A673 (cell line): Measurements from ENCODE around the gene USP10. TPM values are rescaled to one million over a fixed set of nuclear protein-coding genes. Genes with fewer than 3 reads are reported as not detected.
A peak's percentile ranks its signal among the peaks of the same experiment; 100 is the strongest.

Experiments
- Bru-seq: library from RNA; stranded (reverse); fragments of 400-500 nt; gene quantifications from one replicate; lab custom pipeline; 2021; lab: Mats Ljungman, UMichigan
- BruChase-seq, 2 experiments: library from RNA; stranded (reverse); fragments of 400-500 nt; gene quantifications; one replicate each; lab custom pipeline; 2021; lab: Mats Ljungman, UMichigan
- BruUV-seq: library from RNA; stranded (reverse); fragments of 400-500 nt; replicated peaks from 2 replicates; lab custom pipeline; 2021; lab: Mats Ljungman, UMichigan
- CTCF ChIA-PET: fragments of 300-600 bp; sonication (Branson Sonifier 250); formaldehyde crosslinking; loops from one replicate; lab custom pipeline; 2022; ENCODE audit warnings: antibody characterized with exemption; lab: Charles Lee
- POLR2A ChIA-PET: fragments of 300-600 bp; sonication (Branson Sonifier 250); formaldehyde crosslinking; loops from one replicate; lab custom pipeline; 2022; ENCODE audit warnings: antibody characterized with exemption; ENCODE audit not compliant: low non-redundant PET; lab: Charles Lee
- DNase-seq: peaks from one replicate; pipeline ENCODE4 v3.0.0-alpha.2; 2015; ENCODE audit warnings: low spot score
- H3K27ac ChIP-seq: fragments of 200-600 bp; sonication (generic); 2 replicates; pipeline ENCODE4 v1.5.1; 2016; ENCODE audit warnings: mixed run types, low read depth, mild to moderate bottlenecking, mixed read lengths, antibody characterized with exemption, low read length; ENCODE audit not compliant: poor library complexity, severe bottlenecking
- H3K27me3 ChIP-seq: fragments of 200-600 bp; sonication (generic); replicated peaks from 2 replicates; pipeline ENCODE4 v1.6.1; 2017; ENCODE audit warnings: mixed run types, low read depth, mild to moderate bottlenecking, mixed read lengths, antibody characterized with exemption, low read length; ENCODE audit not compliant: insufficient read depth, poor library complexity
- H3K36me3 ChIP-seq: fragments of 200-600 bp; sonication (generic); 2 replicates; pipeline ENCODE4 v1.6.1; 2016; ENCODE audit warnings: mixed run types, mild to moderate bottlenecking, mixed read lengths, antibody characterized with exemption, low read length; ENCODE audit not compliant: insufficient read depth, poor library complexity, severe bottlenecking
- H3K4me1 ChIP-seq: fragments of 200-600 bp; sonication (generic); 2 replicates; pipeline ENCODE4 v1.6.1; 2017; ENCODE audit warnings: mixed run types, mild to moderate bottlenecking, mixed read lengths, antibody characterized with exemption, low read length; ENCODE audit not compliant: insufficient read depth, poor library complexity, severe bottlenecking
- H3K4me3 ChIP-seq: fragments of 200-600 bp; sonication (generic); 2 replicates; pipeline ENCODE4 v1.5.1; 2016; ENCODE audit warnings: low read depth, mixed run types, mild to moderate bottlenecking, mixed read lengths, low read length; ENCODE audit not compliant: poor library complexity, severe bottlenecking
- H3K9me3 ChIP-seq: fragments of 200-600 bp; sonication (generic); 2 replicates; pipeline ENCODE4 v1.6.1; 2016; ENCODE audit warnings: mixed run types, low read depth, mild to moderate bottlenecking, mixed read lengths, antibody characterized with exemption, low read length; ENCODE audit not compliant: poor library complexity, severe bottlenecking
- CTCF ChIP-seq: fragments of 300-800, 200-600 bp; sonication (generic); conservative IDR thresholded peaks from 2 replicates; pipeline ENCODE4 v1.5.1; 2017; ENCODE audit warnings: low read depth, mild to moderate bottlenecking, antibody characterized with exemption, low read length, moderate library complexity, mixed read lengths
- EZH2 ChIP-seq: fragments of 200-600 bp; sonication (generic); IDR thresholded peaks from 2 replicates; pipeline ENCODE4 v1.6.1; 2017; ENCODE audit warnings: borderline replicate concordance, low read depth, mild to moderate bottlenecking, mixed read lengths, antibody characterized with exemption, low read length; ENCODE audit not compliant: poor library complexity, severe bottlenecking
- intact Hi-C: fragments of 100-400 bp; cut with micrococcal nuclease; formaldehyde crosslinking; loops from one replicate; pipeline ENCODE4 v1.10.0; 2022; ENCODE audit not compliant: unreplicated experiment
- long read RNA-seq: library from polyadenylated mRNA; stranded (forward); transcript quantifications from one replicate; pipeline ENCODE4 v2.0.0, GENCODE V29; 2022
- total RNA-seq: library from RNA; stranded (reverse); gene quantifications from 2 replicates; pipeline ENCODE4 v1.2.3, GENCODE V29; 2021

The USP10 gene, protein sequence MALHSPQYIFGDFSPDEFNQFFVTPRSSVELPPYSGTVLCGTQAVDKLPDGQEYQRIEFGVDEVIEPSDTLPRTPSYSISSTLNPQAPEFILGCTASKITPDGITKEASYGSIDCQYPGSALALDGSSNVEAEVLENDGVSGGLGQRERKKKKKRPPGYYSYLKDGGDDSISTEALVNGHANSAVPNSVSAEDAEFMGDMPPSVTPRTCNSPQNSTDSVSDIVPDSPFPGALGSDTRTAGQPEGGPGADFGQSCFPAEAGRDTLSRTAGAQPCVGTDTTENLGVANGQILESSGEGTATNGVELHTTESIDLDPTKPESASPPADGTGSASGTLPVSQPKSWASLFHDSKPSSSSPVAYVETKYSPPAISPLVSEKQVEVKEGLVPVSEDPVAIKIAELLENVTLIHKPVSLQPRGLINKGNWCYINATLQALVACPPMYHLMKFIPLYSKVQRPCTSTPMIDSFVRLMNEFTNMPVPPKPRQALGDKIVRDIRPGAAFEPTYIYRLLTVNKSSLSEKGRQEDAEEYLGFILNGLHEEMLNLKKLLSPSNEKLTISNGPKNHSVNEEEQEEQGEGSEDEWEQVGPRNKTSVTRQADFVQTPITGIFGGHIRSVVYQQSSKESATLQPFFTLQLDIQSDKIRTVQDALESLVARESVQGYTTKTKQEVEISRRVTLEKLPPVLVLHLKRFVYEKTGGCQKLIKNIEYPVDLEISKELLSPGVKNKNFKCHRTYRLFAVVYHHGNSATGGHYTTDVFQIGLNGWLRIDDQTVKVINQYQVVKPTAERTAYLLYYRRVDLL
- total RNA-seq = 165 and 171 TPM in 2 replicates
- Bru-seq, nascent RNA = percentile 95 among the genes with signal in this experiment
- percentile 92 among the genes with signal in this experiment for BruChase-seq, experiment 1, labeled RNA remaining after a 2-hour chase
- percentile 91 among the genes with signal in this experiment for BruChase-seq, experiment 2, labeled RNA remaining after a 6-hour chase
- long read RNA-seq, transcript USP10-201 (14 exons, 3,009 nt) = major isoform, 304 of 507 reads
- long read RNA-seq, transcript USP10-207 (12 exons, 1,315 nt) = minor isoform, 31 of 507 reads
- long read RNA-seq, partial matches to known transcripts = 82 of 507 reads
- long read RNA-seq, other reads (novel, unspliced or antisense) = 88 of 507 reads

GRCh38 chr16:84699712-84700445, at the start of gene USP10:
USP10 (plus strand) TSS chr16:84700000; CDS start chr16:84700091, 91 bp downstream.
- intact Hi-C loops = no loop called here
- Histone ChIP-seq H3K4me3 (peak within 1 kb of the TSS; percentile 96), H3K36me3 (no peaks in the 10 kb centered on the region), H3K27me3 (no peaks in the 10 kb centered on the region), H3K9me3 (no peaks in the 10 kb centered on the region), H3K4me1 (peaks cover 30% of the 10 kb centered on the region), H3K27ac (peak within 1 kb of the TSS; percentile 85)
- POLR2A ChIA-PET = no interaction called here
- no TSS peak for BruUV-seq
- CTCF ChIA-PET = no interaction called here
- TF ChIP-seq CTCF (no peak), EZH2 (no peak)
- peak; percentile 90 for DNase-seq

DNA sequence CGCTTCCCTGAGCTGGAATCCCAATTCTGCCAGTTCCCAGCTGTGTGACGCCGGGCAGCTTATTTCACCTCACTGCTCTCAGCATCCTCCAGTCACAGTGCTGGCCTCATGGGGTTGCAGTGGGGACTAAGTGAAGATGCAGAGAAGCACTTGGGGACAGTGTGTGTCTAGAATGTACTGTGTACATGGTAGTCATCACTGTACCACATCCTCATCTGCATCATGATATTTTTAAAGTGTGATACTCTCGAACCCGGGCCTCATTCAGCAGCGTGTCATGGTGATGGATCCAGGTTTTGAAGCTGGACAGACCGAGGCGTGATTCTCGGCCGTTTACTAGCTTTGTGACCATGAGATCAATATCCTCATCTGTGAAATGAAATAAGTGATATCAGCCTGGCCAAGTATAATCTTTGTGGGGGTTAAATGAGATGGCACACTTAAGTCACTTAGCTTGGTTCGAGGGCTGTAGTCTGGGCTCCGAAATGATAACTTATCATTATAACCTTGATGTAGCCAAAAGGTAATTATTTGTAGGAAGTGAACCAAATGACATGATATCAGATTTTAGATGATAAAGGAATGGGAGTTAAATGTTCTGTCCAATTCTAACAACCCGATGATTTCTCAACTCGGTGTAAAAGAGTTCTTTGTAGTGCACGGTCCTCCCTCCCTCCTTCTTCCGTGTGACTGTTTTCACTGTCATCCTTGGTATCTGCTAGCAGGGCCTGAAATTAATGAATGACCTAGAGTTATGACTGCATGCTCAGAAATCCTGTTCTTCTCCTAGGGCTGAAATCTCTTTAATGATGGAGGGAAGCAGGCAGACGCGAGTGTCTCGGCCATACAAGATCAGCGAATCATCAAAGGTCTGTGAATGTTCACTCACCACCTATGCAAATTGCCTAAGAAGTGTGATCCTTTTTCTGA, 49.5 kb upstream of the USP10 start:
- TF ChIP-seq EZH2 = no peak
- TF ChIP-seq CTCF = no peak
- POLR2A ChIA-PET = no interaction called here
- Histone ChIP-seq H3K4me1 (peaks cover 6% of the 10 kb centered on the region), H3K4me3 (no peak overlapping the region), H3K27ac (no peak overlapping the region), H3K27me3 (no peaks in the 10 kb centered on the region), H3K9me3 (no peaks in the 10 kb centered on the region), H3K36me3 (peaks cover 4% of the 10 kb centered on the region)
- CTCF ChIA-PET = no interaction called here
- BruUV-seq = TSS peak; percentile 33
- intact Hi-C loops = no loop called here
- DNase-seq = no peak
